Adipose tissue (tissue), 3 donors: ENCODE results near the gene COL18A1. TPM values are rescaled to one million over a fixed set of nuclear protein-coding genes. Genes with fewer than 3 reads are reported as not detected.

Source experiments
- H3K27ac ChIP-seq: one replicate; pipeline ENCODE4 v1.5.1; 2013; ENCODE audit warnings: low read depth, low read length
- WGBS, 3 donors: extraction: QIAGEN DNeasy Blood & Tissue Kit; methylation state at CpG; one replicate each; pipeline ENCODE4 v1.1.7; 2013; 5-methylcytosine and 5-hydroxymethylcytosine counted together
- polyA plus RNA-seq, 3 donors: library from polyadenylated mRNA; stranded (reverse); fragments of 200-250 nt; gene quantifications; one replicate each; pipeline ENCODE4 v1.2.3, GENCODE V29; 2013
- donor health status: healthy with polysubstance abuse.
- donor health status: Bipolar disorder and iron deficiency.
- donor health status: healthy.

COL18A1 gene
- polyA plus RNA-seq = 10 to 100 TPM; 42.2 to 93.6 (median 50.6) TPM

- peak within 1 kb of the TSS; percentile 51 for H3K27ac ChIP-seq
- WGBS, 3 donors = 1% methylated on average over 29 to 52 of the region's 69 CpGs
Observed at GRCh38 chr21:45404730-45405270, at the start of gene COL18A1. COL18A1 (plus strand) TSS chr21:45405165; CDS start chr21:45405231, 66 bp downstream.

- 33 to 60% (median 37%) methylated on average over 14 of the region's 14 CpGs for WGBS, 3 donors
- no peak overlapping the region for H3K27ac ChIP-seq
Observed at GRCh38 chr21:45355573-45355972, 49.4 kb upstream of the COL18A1 start.

- 71 to 88% (median 84%) methylated on average over 10 of the region's 10 CpGs for WGBS, 3 donors
Observed at GRCh38 chr21:45356251-45356650, 48.7 kb upstream of the COL18A1 start.

GRCh38 chr21:45356653-45357435 is 48.1 kb upstream of the COL18A1 start:
- no peak overlapping the region for H3K27ac ChIP-seq
- WGBS, 3 donors = 41 to 63% (median 59%) methylated on average over 20 of the region's 20 CpGs

More at GRCh38 chr21:45356251-45356650, 48.7 kb upstream of the COL18A1 start:
- no peak overlapping the region for H3K27ac ChIP-seq

- H3K27ac ChIP-seq = no peak overlapping the region
- 44 to 71% (median 71%) methylated on average over 41 of the region's 41 CpGs for WGBS, 3 donors
Observed at GRCh38 chr21:45357436-45358260, 47.3 kb upstream of the COL18A1 start.

- WGBS, 3 donors = 80 to 94% (median 93%) methylated on average over 15 of the region's 15 CpGs
Observed at GRCh38 chr21:45358261-45358670, 46.7 kb upstream of the COL18A1 start.

GRCh38 chr21:45358711-45359310 is 46.2 kb upstream of the COL18A1 start:
- H3K27ac ChIP-seq = no peak overlapping the region
- WGBS, 3 donors = 82 to 89% (median 88%) methylated on average over 13 of the region's 13 CpGs

More at GRCh38 chr21:45358261-45358670, 46.7 kb upstream of the COL18A1 start:
- no peak overlapping the region for H3K27ac ChIP-seq

- no peak overlapping the region for H3K27ac ChIP-seq
- WGBS, 3 donors = 62 to 85% (median 84%) methylated on average over 25 to 26 of the region's 26 CpGs
Observed at GRCh38 chr21:45359451-45360217, 45.3 kb upstream of the COL18A1 start.

GRCh38 chr21:45361033-45361997 is 43.6 kb upstream of the COL18A1 start:
- no peak overlapping the region for H3K27ac ChIP-seq

GRCh38 chr21:45362077-45362747 is 42.8 kb upstream of the COL18A1 start:
- no peak overlapping the region for H3K27ac ChIP-seq
- 68 to 94% (median 94%) methylated on average over 15 of the region's 15 CpGs for WGBS, 3 donors

More at GRCh38 chr21:45361033-45361997, 43.6 kb upstream of the COL18A1 start:
- 71 to 89% (median 88%) methylated on average over 29 of the region's 29 CpGs for WGBS, 3 donors

- no peak overlapping the region for H3K27ac ChIP-seq
- 83 to 96% (median 95%) methylated on average over 14 of the region's 14 CpGs for WGBS, 3 donors
Observed at GRCh38 chr21:45362748-45363145, 42.2 kb upstream of the COL18A1 start.

GRCh38 chr21:45363272-45363671 is 41.7 kb upstream of the COL18A1 start:
- WGBS, 3 donors = 82 to 95% (median 93%) methylated on average over 19 of the region's 19 CpGs
- H3K27ac ChIP-seq = peak overlapping the region; percentile 60

- WGBS, 3 donors = 24 to 31% (median 26%) methylated on average over 19 of the region's 19 CpGs
- peak overlapping the region; percentile 86 for H3K27ac ChIP-seq
Observed at GRCh38 chr21:45363921-45364467, 41.0 kb upstream of the COL18A1 start.

- peak overlapping the region; percentile 86 for H3K27ac ChIP-seq
- 35 to 49% (median 44%) methylated on average over 21 to 29 of the region's 29 CpGs for whole genome bisulfite sequencing, 3 donors
Observed at GRCh38 chr21:45364468-45365185, 40.3 kb upstream of the COL18A1 start.

- peak overlapping the region; percentile 11 for H3K27ac ChIP-seq
- 82 to 92% (median 91%) methylated on average over 21 to 25 of the region's 25 CpGs for WGBS, 3 donors
Observed at GRCh38 chr21:45365186-45365607, 39.8 kb upstream of the COL18A1 start.
